ENCODE results near the gene SLC10A2.

- TF ChIP-seq CTCF (IDR thresholded peaks at IDR 0.05): no peak
- TF ChIP-seq POLR2A (IDR thresholded peaks at IDR 0.05): no peak
- TF ChIP-seq EP300 (IDR thresholded peaks at IDR 0.05): no peak
Observed at GRCh38 chr13:103066079-103066780, at the start of gene SLC10A2.

Measured in tibial nerve (tissue), 4 donors.